HG03469 (cell line): ENCODE measurements around the gene RPAP2.

Experiments used
- ATAC-seq: cut with Tn5 transposase; IDR thresholded peaks from one replicate; pipeline ENCODE4 v1.9.1; 2021; ENCODE audit warnings: mild to moderate bottlenecking, moderate library complexity, moderate number of reproducible peaks; ENCODE audit not compliant: unreplicated experiment

Gene RPAP2

DNA sequence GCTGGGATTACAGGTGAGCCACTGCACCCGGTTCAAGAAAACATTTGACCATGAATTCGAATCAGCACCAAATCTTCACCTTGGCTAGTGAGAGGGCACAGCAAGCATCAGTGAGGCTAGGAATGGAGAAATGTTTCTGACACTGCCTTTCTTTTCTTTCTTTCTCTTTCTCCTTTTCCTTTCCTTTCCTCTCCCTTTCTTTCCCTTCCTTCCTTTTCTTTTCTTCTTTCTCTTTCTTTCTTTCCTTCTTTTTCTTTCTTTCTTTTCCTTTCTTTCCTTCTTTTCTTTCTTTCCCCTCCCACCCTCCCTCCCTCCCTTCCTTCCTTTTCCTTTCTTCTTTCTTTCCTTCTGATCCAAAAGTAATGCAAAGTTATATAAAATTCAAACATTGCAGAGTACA, 147.0 kb downstream of the RPAP2 start:
- no peak for ATAC-seq

DNA sequence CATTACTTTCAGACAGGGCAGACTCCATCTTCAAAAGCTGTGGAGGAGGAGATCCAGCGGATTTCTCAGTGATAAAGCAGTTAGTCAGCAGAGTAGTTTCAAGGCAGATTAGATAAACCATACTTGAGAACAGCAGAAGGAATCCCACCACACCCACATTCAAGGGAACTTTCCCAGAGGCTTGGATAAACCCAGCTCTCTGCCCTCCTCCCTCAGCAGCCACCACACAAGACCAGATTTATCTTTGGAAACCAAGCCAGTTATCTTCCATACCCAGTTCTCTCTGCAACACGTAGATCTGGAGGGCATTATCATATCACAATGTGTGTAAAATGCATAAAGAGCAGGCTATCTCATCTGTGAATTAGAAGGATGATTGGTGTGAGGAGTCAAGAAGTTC, 147.7 kb downstream of the RPAP2 start:
- no peak for ATAC-seq

DNA sequence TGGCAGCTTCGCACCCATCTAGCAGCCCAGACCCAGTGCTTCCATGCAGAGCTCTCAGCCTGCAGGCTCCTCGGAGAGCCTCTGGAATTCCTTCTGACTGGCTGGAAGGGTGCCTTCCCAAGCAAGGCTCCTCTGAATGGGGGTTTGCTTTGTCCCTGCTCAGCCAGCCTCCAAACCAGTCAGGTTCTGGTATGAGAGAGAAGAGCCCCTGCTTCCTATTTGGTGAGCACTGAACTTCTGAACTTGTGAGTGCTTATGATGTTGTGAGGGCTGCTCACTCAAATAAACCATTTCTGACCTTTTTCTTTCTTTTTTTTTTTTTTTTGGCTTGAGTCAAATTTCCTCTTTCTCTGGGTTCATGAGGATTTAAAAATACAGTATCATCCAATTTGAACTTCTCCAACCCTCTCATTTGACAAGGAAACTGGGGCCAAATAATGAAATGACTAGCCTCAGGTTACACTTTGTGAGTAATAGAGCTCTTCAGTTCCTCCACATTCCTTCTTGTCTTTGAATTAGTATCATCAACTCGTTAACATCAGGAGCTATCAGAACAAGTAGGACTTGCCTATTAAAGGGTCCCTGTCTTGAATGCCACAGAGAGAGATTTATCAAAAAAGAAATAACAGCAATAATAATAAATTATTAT, 148.3 kb downstream of the RPAP2 start:
- ATAC-seq, result no peak

DNA sequence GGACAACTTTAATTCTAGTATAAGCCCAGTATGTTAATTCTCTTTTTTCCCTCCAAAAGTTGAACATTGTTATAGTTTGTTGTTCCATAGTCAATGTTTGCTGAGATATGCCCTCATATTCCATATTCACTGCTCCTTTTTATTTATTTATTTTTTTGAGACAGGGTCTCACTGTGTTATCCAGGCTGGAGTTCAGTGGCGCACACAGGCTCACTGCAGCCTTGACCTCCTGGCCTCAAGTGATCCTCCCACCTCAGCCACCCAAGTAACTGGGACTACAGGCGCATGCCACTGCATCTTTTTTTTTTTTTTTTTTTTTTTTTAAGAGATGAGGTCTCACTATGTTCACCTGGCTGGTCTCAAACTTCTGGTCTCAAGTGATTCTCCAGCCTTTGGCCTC, 149.1 kb downstream of the RPAP2 start:
- ATAC-seq, result no peak
